Loucy (cell line): ENCODE measurements around the gene TNPO3.

Experiments used
- H2AFZ ChIP-seq: fragments of 200-600 bp; sonication (generic); 2 replicates; pipeline ENCODE4 v1.6.0; 2016; ENCODE audit warnings: antibody characterized with exemption, mild to moderate bottlenecking, low read length, moderate library complexity
- H3F3A ChIP-seq: fragments of 200-600 bp; 2 replicates; pipeline ENCODE4 v1.6.0; 2016; ENCODE audit warnings: antibody characterized with exemption, low read depth, mild to moderate bottlenecking
- H3K27me3 ChIP-seq: fragments of 200-600 bp; sonication (generic); 2 replicates; pipeline ENCODE4 v1.6.1; 2014; ENCODE audit warnings: low read length, mild to moderate bottlenecking; ENCODE audit not compliant: insufficient read depth, poor library complexity, severe bottlenecking
- H3K36me3 ChIP-seq: fragments of 200-600 bp; sonication (generic); 2 replicates; pipeline ENCODE4 v1.6.1; 2016; ENCODE audit warnings: low read length; ENCODE audit not compliant: insufficient read depth
- H3K4me1 ChIP-seq: fragments of 200-600 bp; sonication (generic); 2 replicates; pipeline ENCODE4 v1.5.1; 2014; ENCODE audit warnings: low read length, mild to moderate bottlenecking; ENCODE audit not compliant: insufficient read depth, poor library complexity, severe bottlenecking
- H3K4me2 ChIP-seq: fragments of 200-600 bp; sonication (generic); 2 replicates; pipeline ENCODE4 v1.6.0; 2014; ENCODE audit warnings: antibody characterized with exemption, low read length, low read depth, mild to moderate bottlenecking; ENCODE audit not compliant: poor library complexity, severe bottlenecking
- H3K4me3 ChIP-seq: fragments of 200-600 bp; sonication (generic); 2 replicates; pipeline ENCODE4 v1.5.1; 2014; ENCODE audit warnings: low read length, mild to moderate bottlenecking, mixed read lengths; ENCODE audit not compliant: poor library complexity, severe bottlenecking
- H3K79me2 ChIP-seq: fragments of 200-600 bp; sonication (generic); 2 replicates; pipeline ENCODE4 v1.6.1; 2014; ENCODE audit warnings: low read length; ENCODE audit not compliant: insufficient read depth
- H3K9ac ChIP-seq: fragments of 200-600 bp; sonication (generic); 2 replicates; pipeline ENCODE4 v1.6.0; 2014; ENCODE audit warnings: mild to moderate bottlenecking, low read depth, low read length, moderate library complexity; ENCODE audit not compliant: poor library complexity, severe bottlenecking
- H3K9me2 ChIP-seq: fragments of 200-600 bp; sonication (generic); replicated peaks from 2 replicates; pipeline ENCODE4 v1.6.1; 2016; ENCODE audit warnings: low read depth, low read length, mixed read lengths
- H3K9me3 ChIP-seq: fragments of 200-600 bp; sonication (generic); 2 replicates; pipeline ENCODE4 v1.6.1; 2014; ENCODE audit warnings: mild to moderate bottlenecking, antibody characterized with exemption, low read length, low read depth; ENCODE audit not compliant: insufficient read depth
- H4K20me1 ChIP-seq: fragments of 200-600 bp; sonication (generic); 2 replicates; pipeline ENCODE4 v1.6.0; 2014; ENCODE audit warnings: antibody characterized with exemption, low read length, mild to moderate bottlenecking; ENCODE audit not compliant: insufficient read depth, poor library complexity, severe bottlenecking
- CTCF ChIP-seq: fragments of 200-600 bp; sonication (generic); conservative IDR thresholded peaks from 2 replicates; pipeline ENCODE4 v1.5.1; 2014; ENCODE audit warnings: mild to moderate bottlenecking, antibody characterized with exemption, low read length
- EZH2phosphoT487 ChIP-seq: fragments of 200-600 bp; IDR thresholded peaks from 2 replicates; pipeline ENCODE4 v1.6.1; 2018; ENCODE audit warnings: antibody characterized with exemption, mild to moderate bottlenecking, moderate library complexity, borderline replicate concordance

The TNPO3 gene

GRCh38 chr7:129017933-129018538 is 36.9 kb downstream of the TNPO3 start:
- peaks cover 22% of the 10 kb centered on the region for H4K20me1 ChIP-seq
- H3F3A ChIP-seq: no peaks in the 10 kb centered on the region
- H3K27me3 ChIP-seq: no peaks in the 10 kb centered on the region
- H3K9me2 ChIP-seq: no peaks in the 10 kb centered on the region
- no peak overlapping the region for H3K4me2 ChIP-seq
- no peak overlapping the region for H2AFZ ChIP-seq
- H3K36me3 ChIP-seq: peaks cover 53% of the 10 kb centered on the region
- H3K9me3 ChIP-seq: no peaks in the 10 kb centered on the region
- no peaks in the 10 kb centered on the region for H3K4me1 ChIP-seq
- H3K4me3 ChIP-seq: no peak overlapping the region
- TF ChIP-seq EZH2phosphoT487 (no peak), CTCF (no peak)
- H3K9ac ChIP-seq: no peak overlapping the region
- peaks cover 56% of the 10 kb centered on the region for H3K79me2 ChIP-seq

GRCh38 chr7:129017264-129017663 is 37.6 kb downstream of the TNPO3 start:
- no peak for TF ChIP-seq CTCF
- TF ChIP-seq EZH2phosphoT487: no peak
- H3K36me3 ChIP-seq: peaks cover 60% of the 10 kb centered on the region
- H3K4me2 ChIP-seq: no peak overlapping the region
- no peaks in the 10 kb centered on the region for H3K9me2 ChIP-seq
- H3K9ac ChIP-seq: no peak overlapping the region
- H3K4me3 ChIP-seq: no peak overlapping the region
- peaks cover 52% of the 10 kb centered on the region for H3K79me2 ChIP-seq
- H3K27me3 ChIP-seq: no peaks in the 10 kb centered on the region
- H2AFZ ChIP-seq: no peak overlapping the region
- no peaks in the 10 kb centered on the region for H3K4me1 ChIP-seq
- no peaks in the 10 kb centered on the region for H3K9me3 ChIP-seq
- H4K20me1 ChIP-seq: peaks cover 18% of the 10 kb centered on the region
- H3F3A ChIP-seq: no peaks in the 10 kb centered on the region

- no peak overlapping the region for H3K9ac ChIP-seq
- H3K4me3 ChIP-seq: no peak overlapping the region
- H3K27me3 ChIP-seq: no peaks in the 10 kb centered on the region
- H2AFZ ChIP-seq: no peak overlapping the region
- peaks cover 43% of the 10 kb centered on the region for H3K79me2 ChIP-seq
- H3K4me2 ChIP-seq: no peak overlapping the region
- no peaks in the 10 kb centered on the region for H3F3A ChIP-seq
- H3K4me1 ChIP-seq: no peaks in the 10 kb centered on the region
- H3K9me2 ChIP-seq: no peaks in the 10 kb centered on the region
- no peaks in the 10 kb centered on the region for H3K9me3 ChIP-seq
- peaks cover 81% of the 10 kb centered on the region for H3K36me3 ChIP-seq
- TF ChIP-seq EZH2phosphoT487 (no peak), CTCF (no peak)
- peaks cover 7% of the 10 kb centered on the region for H4K20me1 ChIP-seq
Measured at GRCh38 chr7:129014501-129015101, 40.3 kb downstream of the TNPO3 start.
